Measurements from ENCODE around the gene HBE1.

DNA sequence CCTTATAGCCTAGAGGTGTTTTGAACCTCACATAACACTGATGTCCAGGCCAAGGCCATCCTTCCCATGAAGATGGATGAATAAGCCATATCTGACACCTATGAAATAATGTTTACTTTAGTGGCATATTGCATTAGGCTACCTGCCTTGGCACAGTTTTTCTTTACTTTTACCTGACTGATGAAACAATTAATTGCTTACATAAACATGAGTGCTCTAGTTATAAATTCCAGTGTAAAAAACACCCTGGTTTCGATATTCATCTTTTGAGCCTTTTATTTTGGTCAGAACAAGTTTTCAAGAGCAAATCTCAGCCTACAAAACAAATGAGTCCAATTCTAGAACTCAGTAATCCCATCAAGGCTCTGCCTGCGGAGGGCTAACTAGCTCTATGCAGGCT, 7.0 kb upstream of the HBE1 start:
- TF ChIP-seq, protein P1, sequence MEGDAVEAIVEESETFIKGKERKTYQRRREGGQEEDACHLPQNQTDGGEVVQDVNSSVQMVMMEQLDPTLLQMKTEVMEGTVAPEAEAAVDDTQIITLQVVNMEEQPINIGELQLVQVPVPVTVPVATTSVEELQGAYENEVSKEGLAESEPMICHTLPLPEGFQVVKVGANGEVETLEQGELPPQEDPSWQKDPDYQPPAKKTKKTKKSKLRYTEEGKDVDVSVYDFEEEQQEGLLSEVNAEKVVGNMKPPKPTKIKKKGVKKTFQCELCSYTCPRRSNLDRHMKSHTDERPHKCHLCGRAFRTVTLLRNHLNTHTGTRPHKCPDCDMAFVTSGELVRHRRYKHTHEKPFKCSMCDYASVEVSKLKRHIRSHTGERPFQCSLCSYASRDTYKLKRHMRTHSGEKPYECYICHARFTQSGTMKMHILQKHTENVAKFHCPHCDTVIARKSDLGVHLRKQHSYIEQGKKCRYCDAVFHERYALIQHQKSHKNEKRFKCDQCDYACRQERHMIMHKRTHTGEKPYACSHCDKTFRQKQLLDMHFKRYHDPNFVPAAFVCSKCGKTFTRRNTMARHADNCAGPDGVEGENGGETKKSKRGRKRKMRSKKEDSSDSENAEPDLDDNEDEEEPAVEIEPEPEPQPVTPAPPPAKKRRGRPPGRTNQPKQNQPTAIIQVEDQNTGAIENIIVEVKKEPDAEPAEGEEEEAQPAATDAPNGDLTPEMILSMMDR (conservative IDR thresholded peaks at IDR 0.05; ENCODE audit: low read depth, low read length), result no peak
- no peak for TF ChIP-seq RCOR1 (IDR thresholded peaks at IDR 0.05; ENCODE audit: insufficient replicate concordance, low read length)
- TF ChIP-seq CHD1 (IDR thresholded peaks at IDR 0.05; ENCODE audit: low read depth, low read length), result no peak
- TF ChIP-seq RAD21 (IDR thresholded peaks at IDR 0.05; ENCODE audit: low read length), result no peak
- TF ChIP-seq NFE2L2 (IDR thresholded peaks at IDR 0.05; ENCODE audit: low read depth, low read length), result no peak
- no peak for TF ChIP-seq MXI1 (IDR thresholded peaks at IDR 0.05; ENCODE audit: borderline replicate concordance, low read depth, low read length)
- no peak for TF ChIP-seq POLR2A (IDR thresholded peaks at IDR 0.05; ENCODE audit: low read depth, low read length)
- TF ChIP-seq, protein P2, sequence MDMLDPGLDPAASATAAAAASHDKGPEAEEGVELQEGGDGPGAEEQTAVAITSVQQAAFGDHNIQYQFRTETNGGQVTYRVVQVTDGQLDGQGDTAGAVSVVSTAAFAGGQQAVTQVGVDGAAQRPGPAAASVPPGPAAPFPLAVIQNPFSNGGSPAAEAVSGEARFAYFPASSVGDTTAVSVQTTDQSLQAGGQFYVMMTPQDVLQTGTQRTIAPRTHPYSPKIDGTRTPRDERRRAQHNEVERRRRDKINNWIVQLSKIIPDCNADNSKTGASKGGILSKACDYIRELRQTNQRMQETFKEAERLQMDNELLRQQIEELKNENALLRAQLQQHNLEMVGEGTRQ (IDR thresholded peaks at IDR 0.05; ENCODE audit: low read depth, low read length), result no peak
- no peak for TF ChIP-seq MAFK (IDR thresholded peaks at IDR 0.05; ENCODE audit: low read depth, low read length)
- no peak for TF ChIP-seq FOS (IDR thresholded peaks at IDR 0.05; ENCODE audit: low read depth, low read length)
